Panc1 (cell line): ENCODE measurements around the gene NIPSNAP2. TPM values are rescaled to one million over a fixed set of nuclear protein-coding genes. Genes with fewer than 3 reads are reported as not detected.

Experiments used
- ATAC-seq: fragments of 200-7000 bp; cut with Tn5 transposase; 2 replicates; pipeline ENCODE4 v1.9.1; 2020; ENCODE audit warnings: mild to moderate bottlenecking, moderate library complexity
- BruUV-seq: library from RNA; stranded (reverse); fragments of 400-500 nt; replicated peaks from 2 replicates; lab custom pipeline; 2021; lab: Mats Ljungman, UMichigan
- CTCF ChIA-PET: fragments of 300-600 bp; sonication (Branson Sonifier 250); formaldehyde crosslinking; loops from one replicate; lab custom pipeline; 2022; ENCODE audit warnings: antibody characterized with exemption; lab: Charles Lee
- POLR2A ChIA-PET: fragments of 300-600 bp; sonication (Branson Sonifier 250); formaldehyde crosslinking; loops from one replicate; lab custom pipeline; 2022; ENCODE audit warnings: antibody characterized with exemption; lab: Charles Lee
- DNase-seq: peaks from one replicate; pipeline ENCODE4 v3.0.0-alpha.2; 2010; ENCODE audit warnings: low read depth, low spot score
- H3K27ac ChIP-seq: 2 replicates; pipeline ENCODE4 v1.5.1; 2011; ENCODE audit warnings: mild to moderate bottlenecking, low read length, inconsistent platforms
- H3K27me3 ChIP-seq: fragments of 200-500 bp; sonication (Bioruptor generic); 2 replicates; pipeline ENCODE4 v1.6.0; 2014; ENCODE audit warnings: low read length, inconsistent platforms; ENCODE audit not compliant: control insufficient read depth, insufficient read depth
- H3K36me3 ChIP-seq: fragments of 200-500 bp; sonication (Bioruptor generic); 2 replicates; pipeline ENCODE4 v1.5.1; 2014; ENCODE audit warnings: inconsistent platforms, mild to moderate bottlenecking, low read length, moderate library complexity; ENCODE audit not compliant: control insufficient read depth, insufficient read depth
- H3K4me1 ChIP-seq: 2 replicates; pipeline ENCODE4 v1.5.1; 2011; ENCODE audit warnings: inconsistent platforms, mild to moderate bottlenecking, low read length, moderate library complexity; ENCODE audit not compliant: control insufficient read depth, insufficient read depth
- H3K4me3 ChIP-seq, 2 experiments: 2 replicates each; pipeline ENCODE4 v1.5.1; 2011 to 2012; ENCODE audit warnings: low read depth in 2 of 2, low read length in 2 of 2, mild to moderate bottlenecking in 2 of 2, inconsistent platforms in 1 of 2, moderate library complexity in 1 of 2
- H3K9me3 ChIP-seq: fragments of 200-500 bp; sonication (Bioruptor generic); 2 replicates; pipeline ENCODE4 v1.5.1; 2014; ENCODE audit warnings: low read depth, mild to moderate bottlenecking, inconsistent platforms, low read length, moderate library complexity; ENCODE audit not compliant: control insufficient read depth, insufficient read depth
- CTCF ChIP-seq: fragments of 450-650 bp; IDR thresholded peaks from 2 replicates; pipeline ENCODE4 v1.5.1; 2017; ENCODE audit warnings: mild to moderate bottlenecking
- POLR2AphosphoS5 ChIP-seq: IDR thresholded peaks from 2 replicates; pipeline ENCODE4 v1.6.1; 2012; ENCODE audit warnings: mild to moderate bottlenecking, low read depth, low read length, moderate library complexity
- REST ChIP-seq, 2 experiments: IDR thresholded peaks; 2 replicates each; pipeline ENCODE4 v1.6.1; 2011 to 2012; ENCODE audit warnings: low read depth in 2 of 2, control low read depth in 1 of 2, low read length in 1 of 2, mild to moderate bottlenecking in 1 of 2, moderate library complexity in 1 of 2; ENCODE audit not compliant: insufficient read depth in 1 of 2
- SIN3A ChIP-seq: IDR thresholded peaks from 2 replicates; pipeline ENCODE4 v1.6.1; 2012; ENCODE audit warnings: low read depth, mild to moderate bottlenecking, low read length, moderate library complexity, borderline replicate concordance; ENCODE audit not compliant: insufficient read depth
- TCF7L2 ChIP-seq: IDR thresholded peaks from 2 replicates; pipeline ENCODE4 v1.6.1; 2011; ENCODE audit warnings: mild to moderate bottlenecking, low read depth, low read length, inconsistent platforms
- in situ Hi-C: cut with HindIII; loops from 2 replicates; pipeline ENCODE4 v1.10.0; 2016; ENCODE audit warnings: low sequenced_read_pairs, low pct_unique_long_range_greater_than_20kb
- intact Hi-C: fragments of 100-400 bp; cut with micrococcal nuclease; formaldehyde crosslinking; loops from one replicate; pipeline ENCODE4 v1.10.0; 2022; ENCODE audit not compliant: unreplicated experiment
- total RNA-seq: library from RNA; stranded (reverse); gene quantifications from one replicate; pipeline ENCODE4 v1.2.1, GENCODE V29; 2021; ENCODE audit not compliant: unreplicated experiment

The NIPSNAP2 gene
- total RNA-seq, 1 experiment from 2014 or later: 93.2 TPM

DNA sequence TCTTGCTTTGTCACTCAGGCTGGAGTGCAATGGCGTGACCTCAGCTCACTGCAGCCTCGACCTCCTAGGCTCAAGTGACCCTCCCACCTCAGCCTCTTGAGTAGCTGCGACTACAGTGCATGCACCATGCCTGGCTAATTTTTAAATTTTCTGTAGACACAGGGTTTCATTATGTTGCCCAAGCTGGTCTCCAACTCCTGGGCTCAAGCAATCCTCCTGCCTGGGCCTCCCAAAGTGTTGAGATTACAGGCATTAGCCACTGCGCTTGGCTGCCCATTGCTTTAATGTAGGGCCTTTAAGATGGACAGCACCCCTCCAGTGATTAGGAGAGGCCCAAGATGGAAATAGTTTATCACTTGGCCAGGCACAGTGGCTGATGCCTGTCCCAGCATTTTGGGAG is 39.4 kb downstream of the NIPSNAP2 start:
- H3K27ac ChIP-seq: no peak overlapping the region
- ATAC-seq: no peak
- in situ Hi-C loops (no loop called here), intact Hi-C loops (no loop called here)
- no peaks in the 10 kb centered on the region for H3K27me3 ChIP-seq
- H3K36me3 ChIP-seq: peaks cover 3% of the 10 kb centered on the region; the same call in 1 of the 2 replicates
- ChIA-PET CTCF (no interaction called here), POLR2A (interaction anchor here (0.7 kb wide), 1 partner anchor 92 kb away, joined by 5 read pairs; no protein-coding TSS in a partner anchor)
- H3K9me3 ChIP-seq: no peaks in the 10 kb centered on the region
- TF ChIP-seq POLR2AphosphoS5 (no peak), SIN3A (no peak), REST (IDR thresholded peaks at IDR 0.05; ENCODE audit: insufficient read depth in 1 of 2, low read depth in 2 of 2, low read length in 1 of 2) (no peak), CTCF (no peak), TCF7L2 (no peak)
- H3K4me1 ChIP-seq: peaks cover 20% of the 10 kb centered on the region
- BruUV-seq: no TSS peak
- no peak overlapping the region for H3K4me3 ChIP-seq
- DNase-seq: no peak

- ChIA-PET POLR2A (interaction anchor here (0.6 to 0.8 kb wide), 3 partner anchors 25 to 90 kb away, joined by 4 to 7 read pairs (median 5); partner anchors contain the start of gene PSPH), CTCF (no interaction called here)
- Histone ChIP-seq H3K9me3 (no peaks in the 10 kb centered on the region), H3K4me3 (no peak overlapping the region), H3K27ac (peak overlapping the region; percentile 68), H3K4me1 (peaks cover 40% of the 10 kb centered on the region), H3K27me3 (no peaks in the 10 kb centered on the region), H3K36me3 (no peaks in the 10 kb centered on the region; the same call in 1 of the 2 replicates)
- BruUV-seq: no TSS peak
- in situ Hi-C loops (no loop called here), intact Hi-C loops (loop anchor here (2.0 kb wide), 1 partner anchor 68 kb away; no protein-coding TSS in a partner anchor)
- TF ChIP-seq REST (IDR thresholded peaks at IDR 0.05; ENCODE audit: insufficient read depth in 1 of 2, low read depth in 2 of 2, low read length in 1 of 2) (no peak), TCF7L2 (0 out of 2 replicates have a peak, but pooled peaks have one; percentile 39), POLR2AphosphoS5 (no peak), CTCF (no peak), SIN3A (no peak)
- ATAC-seq (peak; percentile 31; the same call in 1 of the 2 replicates), DNase-seq (no peak)
These were observed 42.8 kb downstream of the NIPSNAP2 start for GRCh38 chr7:56007167-56007652.
